HG03460 (cell line): ENCODE measurements around the gene CPVL.
"Not testable (repeated sequence)": the region's sequence is repeated elsewhere in the genome, so short reads cannot be mapped to it uniquely, and the experiment has no call there.

Source experiments
- ATAC-seq: cut with Tn5 transposase; IDR thresholded peaks from one replicate; pipeline ENCODE4 v1.9.1; 2021; ENCODE audit not compliant: unreplicated experiment

The CPVL gene

DNA sequence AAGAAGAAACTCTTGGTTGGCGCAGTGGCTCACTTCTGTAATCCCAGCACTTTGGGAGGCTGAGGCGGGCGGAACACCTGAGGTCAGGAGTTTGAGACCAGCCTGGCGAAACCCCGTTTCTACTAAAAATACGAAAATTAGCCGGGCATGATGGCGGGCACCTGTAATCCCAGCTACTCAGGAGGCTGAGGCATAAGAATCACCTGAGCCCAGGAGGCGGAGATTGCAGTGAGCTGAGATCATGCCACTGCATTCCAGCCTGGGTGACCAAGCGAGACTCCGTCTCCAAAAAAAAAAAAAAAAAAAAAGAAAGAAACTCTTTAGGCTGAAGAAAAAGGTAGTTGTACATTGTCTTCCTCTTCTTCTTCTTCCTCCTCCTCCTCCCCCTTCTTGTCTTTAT is 53.2 kb downstream of the CPVL start:
- ATAC-seq: not testable (repeated sequence)

GRCh38 chr7:29091715-29092114 is 54.6 kb downstream of the CPVL start:
- ATAC-seq: peak; percentile 98

GRCh38 chr7:29090836-29091601 is 55.3 kb downstream of the CPVL start:
- ATAC-seq: peak; percentile 26

- ATAC-seq: no peak
Observed at GRCh38 chr7:29090151-29090805, 56.1 kb downstream of the CPVL start.

GRCh38 chr7:29087840-29088170 is 58.5 kb downstream of the CPVL start:
- no peak for ATAC-seq

DNA sequence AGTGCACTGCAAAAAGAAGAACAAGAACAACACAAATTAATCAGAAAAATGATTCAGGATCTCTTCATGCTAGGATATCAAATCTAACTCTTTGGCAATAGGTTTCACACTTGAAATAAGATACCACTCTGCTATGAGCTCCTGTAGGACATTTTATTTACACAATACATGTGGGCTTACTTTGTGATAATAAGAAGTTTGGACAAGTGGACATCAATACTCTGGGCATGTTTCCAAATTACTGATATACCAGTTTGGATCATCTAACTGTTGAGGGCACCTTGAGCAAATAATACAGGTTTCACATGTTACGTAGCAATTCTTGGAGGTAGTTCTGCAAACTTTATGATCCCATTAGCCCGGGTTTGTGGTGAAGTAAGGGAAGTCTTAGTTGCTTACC is 59.8 kb downstream of the CPVL start:
- ATAC-seq: no peak

DNA sequence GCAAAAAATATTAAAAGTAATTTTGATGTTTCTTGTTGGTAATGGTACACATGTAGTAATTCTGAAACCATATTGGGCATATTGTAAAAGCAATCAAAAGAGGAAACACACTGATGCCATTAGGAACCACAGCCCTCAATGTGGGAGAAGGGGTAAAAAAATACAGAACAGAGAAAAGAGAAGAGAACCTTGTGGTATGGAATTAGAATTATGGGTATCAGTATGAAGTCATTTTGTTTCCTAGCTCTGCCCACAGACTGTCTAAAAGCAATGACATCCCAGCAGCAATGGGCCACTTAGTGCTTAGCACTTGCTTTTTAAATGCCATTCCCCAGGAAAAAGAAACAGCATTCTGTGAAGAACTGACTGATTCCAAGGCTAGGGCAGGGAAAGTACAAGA is 61.5 kb downstream of the CPVL start:
- peak; percentile 92 for ATAC-seq

- ATAC-seq: no peak
Observed at GRCh38 chr7:29080803-29081202, 65.5 kb downstream of the CPVL start.

DNA sequence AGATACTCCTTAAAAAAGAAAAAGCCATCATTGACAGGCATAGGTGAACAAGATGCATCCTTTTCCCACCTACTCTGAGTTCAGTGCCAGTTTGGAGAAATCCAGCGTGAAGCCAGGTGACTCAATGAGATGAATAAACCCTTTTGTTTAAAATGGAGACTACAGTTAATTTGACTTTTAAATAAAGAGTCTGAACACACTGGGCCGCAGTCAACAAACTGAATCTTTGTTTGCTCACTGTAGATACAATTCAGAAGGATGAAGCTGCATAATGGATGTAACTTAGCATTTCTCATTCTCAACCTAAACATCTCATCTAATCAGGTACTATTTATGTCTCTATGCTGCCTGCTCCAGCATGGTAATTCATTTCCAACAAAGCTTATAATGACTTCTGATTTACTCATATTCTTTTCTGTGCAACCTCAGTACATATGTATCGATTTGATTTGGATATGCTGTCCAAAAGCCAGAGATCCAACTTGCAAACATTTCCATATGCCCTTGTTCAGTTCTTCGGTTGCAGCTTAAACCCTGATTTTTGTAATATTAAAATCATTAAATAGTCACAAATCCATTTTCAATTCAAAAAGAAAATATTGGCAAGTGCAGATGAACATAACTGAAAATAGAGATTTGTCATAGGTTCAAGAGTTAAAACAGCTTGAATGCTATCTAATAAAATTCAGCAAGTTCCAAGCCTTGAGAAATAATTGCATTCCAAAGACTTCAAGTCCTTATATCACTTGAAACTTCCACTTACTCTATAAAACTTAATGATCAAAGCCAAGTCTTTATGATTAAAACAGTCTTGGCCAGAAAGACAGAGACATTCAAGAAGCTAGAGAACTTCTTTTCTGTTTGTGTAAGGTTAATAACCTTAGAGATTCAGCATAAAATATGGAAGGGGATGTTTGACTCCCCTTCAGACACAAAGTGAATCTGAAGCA is 67.8 kb downstream of the CPVL start:
- no peak for ATAC-seq

DNA sequence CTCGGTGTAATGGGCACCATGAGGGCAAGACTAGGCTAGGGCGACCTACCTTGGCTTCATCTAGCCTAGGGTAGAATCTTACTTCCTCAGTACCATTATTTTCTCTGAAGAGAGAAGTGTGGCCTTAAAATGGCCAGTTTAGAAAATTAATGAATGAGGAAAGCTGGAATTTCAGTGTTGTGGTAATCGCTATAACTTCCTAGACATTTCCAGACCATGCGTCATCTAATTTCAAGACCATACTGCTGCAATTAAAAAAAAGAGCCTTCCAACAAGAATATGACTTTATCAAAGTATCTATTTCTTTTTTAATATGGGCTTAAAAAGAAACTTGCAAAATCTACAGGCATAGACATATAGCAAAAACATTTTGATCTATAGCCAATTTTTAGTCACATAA is 68.5 kb downstream of the CPVL start:
- no peak for ATAC-seq

DNA sequence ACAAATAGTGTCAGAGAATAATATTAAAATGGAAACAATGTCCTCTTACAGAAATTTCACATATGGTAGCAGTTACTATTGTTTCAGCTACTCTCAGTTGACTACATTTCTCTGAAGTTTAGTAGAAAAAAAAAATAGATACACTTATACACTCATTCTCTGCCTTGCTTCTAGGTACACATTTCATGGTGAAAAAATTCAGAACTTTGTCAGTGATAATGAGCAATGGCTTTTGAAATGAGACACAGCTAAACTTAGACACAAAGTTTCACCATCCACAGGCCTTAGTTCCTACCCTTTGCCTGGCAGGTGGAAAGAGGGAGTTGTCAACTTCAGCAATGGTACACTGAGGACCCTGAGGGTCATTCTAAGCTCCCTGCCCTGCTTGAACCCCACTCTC is 69.2 kb downstream of the CPVL start:
- ATAC-seq: no peak

GRCh38 chr7:29076631-29077030 is 69.7 kb downstream of the CPVL start:
- no peak for ATAC-seq

DNA sequence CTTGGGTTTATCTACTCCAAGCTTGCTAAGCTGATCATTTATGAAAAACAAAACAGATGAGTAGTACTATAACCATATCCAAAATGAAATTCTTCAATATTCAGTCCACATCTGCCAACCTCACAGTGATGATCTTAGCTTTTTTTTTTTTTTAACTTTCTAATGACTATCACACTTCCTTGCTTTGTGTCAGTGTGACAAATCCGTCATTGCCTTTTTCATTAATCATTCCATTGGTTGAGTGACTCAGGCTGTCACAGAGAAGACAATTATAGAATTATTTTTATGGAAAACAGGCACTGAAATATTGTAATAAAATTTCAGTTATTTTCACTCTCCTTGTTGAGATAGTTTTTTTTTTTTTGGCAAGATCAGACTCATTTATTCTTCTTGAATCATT is 70.7 kb downstream of the CPVL start:
- no peak for ATAC-seq

DNA sequence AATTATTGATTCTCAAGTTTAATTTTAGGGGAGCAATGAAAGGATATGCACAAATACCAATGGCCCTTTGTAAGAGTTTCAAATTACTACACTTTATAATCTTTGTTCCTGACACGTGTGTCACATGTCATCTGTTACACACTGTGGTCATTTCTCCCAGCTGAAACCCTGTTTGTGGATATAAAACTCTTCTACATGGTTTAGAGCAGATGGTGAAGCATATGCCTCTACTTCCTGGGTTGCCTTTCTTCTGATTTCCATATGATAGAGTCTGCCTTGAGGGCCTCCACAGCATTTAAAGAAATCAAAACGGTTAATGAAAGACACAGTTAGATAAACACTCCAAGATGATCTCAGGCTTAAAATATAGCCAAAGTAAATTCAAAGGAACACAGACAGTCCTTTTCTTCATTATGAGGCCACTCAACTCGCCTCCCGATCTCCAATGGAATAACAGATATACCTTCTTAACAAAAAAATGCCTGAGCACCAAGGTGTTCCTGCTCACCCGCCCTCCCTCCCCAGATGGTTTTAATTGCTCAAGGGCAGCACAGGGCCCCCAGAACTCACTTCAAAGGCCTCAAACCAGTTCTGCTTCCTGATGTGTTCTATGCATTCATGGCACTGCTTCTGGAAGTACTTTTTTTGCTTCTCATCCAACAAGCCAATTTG is 75.0 kb downstream of the CPVL start:
- no peak for ATAC-seq

GRCh38 chr7:29066641-29067040 is 79.7 kb downstream of the CPVL start:
- no peak for ATAC-seq

DNA sequence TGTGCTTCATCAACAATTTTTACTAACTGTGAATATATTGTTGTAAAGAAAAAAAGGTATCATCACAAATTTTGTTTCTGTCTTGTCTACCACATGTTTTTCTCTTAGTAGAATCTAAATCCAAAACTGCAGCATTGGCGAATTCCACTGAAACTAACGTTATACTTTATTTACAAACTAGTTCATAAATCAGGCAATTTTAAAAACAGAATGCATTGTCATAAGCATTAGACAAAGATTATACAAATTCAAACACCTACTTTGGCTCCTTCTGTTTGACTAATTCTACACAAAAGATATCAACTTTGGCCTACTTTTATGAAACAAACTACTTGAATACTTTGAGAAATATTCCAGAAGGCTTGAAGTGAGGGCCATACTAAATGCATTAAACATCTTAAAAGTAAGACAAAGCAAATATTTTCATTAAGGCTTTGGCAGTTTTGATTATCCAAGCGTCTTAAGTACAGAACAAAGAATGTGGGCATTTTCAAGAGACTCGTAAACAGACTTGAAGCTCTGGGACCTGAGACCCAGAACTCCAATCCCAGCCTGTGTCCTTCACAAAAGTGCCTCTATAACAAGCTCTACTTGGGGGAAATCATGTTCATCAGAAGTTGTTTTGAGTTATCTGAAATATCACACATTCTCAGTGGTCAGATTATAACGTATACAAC is 81.0 kb downstream of the CPVL start:
- ATAC-seq: no peak

DNA sequence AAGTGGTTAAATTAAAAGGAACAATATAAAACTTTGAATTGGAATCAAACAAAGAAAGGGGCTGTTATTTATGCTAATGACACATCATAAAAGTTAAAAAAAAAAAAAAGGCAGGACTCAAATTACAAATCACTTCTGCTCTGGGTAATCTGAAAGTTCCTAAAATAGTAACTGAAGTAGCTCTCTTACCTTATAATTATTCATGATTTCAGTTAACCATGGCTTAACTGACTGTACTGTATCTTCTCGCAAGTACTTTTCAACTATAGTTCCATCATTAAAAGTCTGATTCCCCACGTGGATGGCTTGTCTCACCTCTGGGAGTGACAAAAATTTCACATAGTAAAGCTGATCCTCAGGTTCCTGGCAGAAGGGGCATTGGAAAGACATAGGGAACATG is 82.5 kb downstream of the CPVL start:
- ATAC-seq: no peak

- no peak for ATAC-seq
Observed at GRCh38 chr7:29063236-29063635, 83.1 kb downstream of the CPVL start.

- ATAC-seq: no peak
Observed at GRCh38 chr7:29053105-29053872, 93.0 kb downstream of the CPVL start.

GRCh38 chr7:29046978-29047377 is 99.4 kb downstream of the CPVL start:
- no peak for ATAC-seq
